ENCODE results near the gene MBNL2. TPM values are rescaled to one million over a fixed set of nuclear protein-coding genes. Genes with fewer than 3 reads are reported as not detected.

Gene MBNL2
- total and polyA plus RNA-seq, 10 of the 15 experiments (the other 5 are each of a cell fraction or from before 2014, with no cell fraction given), result 1.6 to 9.7 (median 6.7) TPM

DNA sequence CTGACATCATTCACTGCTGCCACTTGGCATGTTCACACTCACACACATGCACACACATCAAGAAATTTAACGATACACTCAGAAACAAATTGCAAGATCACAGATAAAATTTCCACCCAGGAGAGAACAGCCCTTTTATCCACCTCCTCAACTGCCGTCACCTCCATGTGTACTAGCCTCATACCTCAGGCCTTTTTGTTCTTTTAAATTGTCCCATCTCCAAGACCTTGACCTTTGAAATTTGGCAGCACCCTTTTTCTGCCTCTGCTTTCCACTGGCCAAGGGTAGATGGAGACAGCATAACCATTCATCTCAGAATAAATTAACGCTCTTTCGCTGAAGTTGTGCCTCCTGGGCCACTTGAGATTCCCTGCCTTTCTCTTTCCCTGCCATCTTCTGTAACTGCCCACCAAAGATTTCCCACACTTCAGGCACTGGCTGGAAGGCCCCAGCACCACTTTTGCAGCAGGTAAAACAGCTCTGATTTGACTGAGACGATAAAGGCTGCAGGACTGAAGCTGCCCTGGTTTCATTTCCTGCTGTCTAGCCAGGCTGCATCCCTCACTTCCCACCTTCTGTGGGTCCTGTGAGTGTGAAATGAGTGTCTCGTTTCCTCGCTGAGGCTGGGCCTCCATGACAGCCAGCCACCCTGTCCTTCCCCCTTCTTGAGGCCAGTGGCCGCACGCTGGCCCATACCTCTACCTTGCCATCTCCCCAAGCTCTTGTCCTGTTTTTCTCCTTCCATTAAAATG lies 39.3 kb downstream of the MBNL2 start:
- no peak overlapping the region for H2AFZ ChIP-seq (ENCODE audit: control insufficient read depth, low read depth, low read length)
- no peak overlapping the region for H3K9ac ChIP-seq (ENCODE audit: control insufficient read depth, insufficient read depth, low read length)
- no peaks in the 10 kb centered on the region for H3K27me3 ChIP-seq (replicated peaks in 1 of 2; ENCODE audit: control insufficient read depth in 2 of 2, insufficient read depth in 2 of 2, low read length in 1 of 2)
- ChIA-PET RAD21 (ENCODE audit: unreplicated experiment) (no interaction called here), POLR2A (interaction anchor here (1.0 kb wide), 1 partner anchor 35 kb away, joined by 3 read pairs; no protein-coding TSS in a partner anchor), CTCF (interaction anchor here (1.4 kb wide), 1 partner anchor 39 kb away, joined by 5 read pairs; the partner anchor contains the start of gene MBNL2), SMC1A (ENCODE audit: uncharacterized antibody, unreplicated experiment) (interaction anchor here (1.2 kb wide), 1 partner anchor 39 kb away, joined by 4 read pairs; the partner anchor contains the start of gene MBNL2)
- no peaks in the 10 kb centered on the region for H3K36me3 ChIP-seq (ENCODE audit: control insufficient read depth in 2 of 2, insufficient read depth in 2 of 2, low read length in 1 of 2)
- in situ Hi-C loops (cut with MboI), result no loop called here
- no peak overlapping the region for H3K27ac ChIP-seq (ENCODE audit: control insufficient read depth, insufficient read depth)
- FAIRE-seq (peak; percentile 7), ATAC-seq (peak; percentile 50), DNase-seq (ENCODE audit: low read depth, low spot score) (no peak)
- BruUV-seq (replicated peaks), result no TSS peak
- H3K4me2 ChIP-seq (ENCODE audit: control insufficient read depth, insufficient read depth), result peak overlapping the region; percentile 50; the same call in 1 of the 2 replicates
- intact Hi-C loops (cut with micrococcal nuclease; ENCODE audit: unreplicated experiment), result no loop called here
- no peaks in the 10 kb centered on the region for H3K9me3 ChIP-seq (replicated peaks; ENCODE audit: control insufficient read depth, insufficient read depth, low read length)
- 61% methylated on average over 9 of the region's 9 CpGs for WGBS (ENCODE audit: insufficient coverage, insufficient replicate concordance, low lambda C conversion rate, missing lambda C conversion rate)
- H3K4me3 ChIP-seq, result no peak overlapping the region
- peaks cover 24% of the 10 kb centered on the region for H3K4me1 ChIP-seq (ENCODE audit: control insufficient read depth, insufficient read depth, low read length)
- H3K79me2 ChIP-seq (ENCODE audit: control insufficient read depth, insufficient read depth, low read length), result peaks cover 2% of the 10 kb centered on the region; the same call in 1 of the 2 replicates
- peaks cover 5% of the 10 kb centered on the region; the same call in 1 of the 2 replicates for H4K20me1 ChIP-seq (ENCODE audit: control insufficient read depth, insufficient read depth)
- TF ChIP-seq CBX3 (IDR thresholded peaks at IDR 0.05; ENCODE audit: borderline replicate concordance, low read depth) (no peak), KLF5 (IDR thresholded peaks at IDR 0.05; ENCODE audit: partially characterized antibody) (no peak), BCL11A (IDR thresholded peaks at IDR 0.05; ENCODE audit: low read depth, low read length) (no peak), PAX8 (IDR thresholded peaks at IDR 0.05) (no peak), STAT1 (conservative IDR thresholded peaks at IDR 0.05) (no peak), RB1 (IDR thresholded peaks at IDR 0.05; ENCODE audit: borderline replicate concordance) (no peak), NR2C2 (IDR thresholded peaks at IDR 0.05; ENCODE audit: borderline replicate concordance, control insufficient read depth, insufficient read length, low read depth) (no peak), RUNX3 (IDR thresholded peaks at IDR 0.05; ENCODE audit: low read length) (peak; percentile 69), SMAD5 (IDR thresholded peaks at IDR 0.05; ENCODE audit: low read depth) (no peak), PAX5 (IDR thresholded peaks at IDR 0.05; ENCODE audit: borderline replicate concordance, low read depth, low read length) (no peak), ZNF274 (IDR thresholded peaks at IDR 0.05; ENCODE audit: insufficient read depth, insufficient read length) (no peak), NFYA (IDR thresholded peaks at IDR 0.05; ENCODE audit: borderline replicate concordance, low read depth, low read length) (no peak), BACH1 (IDR thresholded peaks at IDR 0.05; ENCODE audit: borderline replicate concordance) (no peak), PML (IDR thresholded peaks at IDR 0.05; ENCODE audit: low read length) (no peak)
- TF ChIP-seq, protein P1, sequence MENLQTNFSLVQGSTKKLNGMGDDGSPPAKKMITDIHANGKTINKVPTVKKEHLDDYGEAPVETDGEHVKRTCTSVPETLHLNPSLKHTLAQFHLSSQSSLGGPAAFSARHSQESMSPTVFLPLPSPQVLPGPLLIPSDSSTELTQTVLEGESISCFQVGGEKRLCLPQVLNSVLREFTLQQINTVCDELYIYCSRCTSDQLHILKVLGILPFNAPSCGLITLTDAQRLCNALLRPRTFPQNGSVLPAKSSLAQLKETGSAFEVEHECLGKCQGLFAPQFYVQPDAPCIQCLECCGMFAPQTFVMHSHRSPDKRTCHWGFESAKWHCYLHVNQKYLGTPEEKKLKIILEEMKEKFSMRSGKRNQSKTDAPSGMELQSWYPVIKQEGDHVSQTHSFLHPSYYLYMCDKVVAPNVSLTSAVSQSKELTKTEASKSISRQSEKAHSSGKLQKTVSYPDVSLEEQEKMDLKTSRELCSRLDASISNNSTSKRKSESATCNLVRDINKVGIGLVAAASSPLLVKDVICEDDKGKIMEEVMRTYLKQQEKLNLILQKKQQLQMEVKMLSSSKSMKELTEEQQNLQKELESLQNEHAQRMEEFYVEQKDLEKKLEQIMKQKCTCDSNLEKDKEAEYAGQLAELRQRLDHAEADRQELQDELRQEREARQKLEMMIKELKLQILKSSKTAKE (IDR thresholded peaks at IDR 0.05; ENCODE audit: low read depth, poor library complexity, severe bottlenecking), result no peak
- TF ChIP-seq, protein P2, sequence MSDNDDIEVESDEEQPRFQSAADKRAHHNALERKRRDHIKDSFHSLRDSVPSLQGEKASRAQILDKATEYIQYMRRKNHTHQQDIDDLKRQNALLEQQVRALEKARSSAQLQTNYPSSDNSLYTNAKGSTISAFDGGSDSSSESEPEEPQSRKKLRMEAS (IDR thresholded peaks at IDR 0.05; ENCODE audit: low read depth, low read length), result no peak
- TF ChIP-seq, protein P3, sequence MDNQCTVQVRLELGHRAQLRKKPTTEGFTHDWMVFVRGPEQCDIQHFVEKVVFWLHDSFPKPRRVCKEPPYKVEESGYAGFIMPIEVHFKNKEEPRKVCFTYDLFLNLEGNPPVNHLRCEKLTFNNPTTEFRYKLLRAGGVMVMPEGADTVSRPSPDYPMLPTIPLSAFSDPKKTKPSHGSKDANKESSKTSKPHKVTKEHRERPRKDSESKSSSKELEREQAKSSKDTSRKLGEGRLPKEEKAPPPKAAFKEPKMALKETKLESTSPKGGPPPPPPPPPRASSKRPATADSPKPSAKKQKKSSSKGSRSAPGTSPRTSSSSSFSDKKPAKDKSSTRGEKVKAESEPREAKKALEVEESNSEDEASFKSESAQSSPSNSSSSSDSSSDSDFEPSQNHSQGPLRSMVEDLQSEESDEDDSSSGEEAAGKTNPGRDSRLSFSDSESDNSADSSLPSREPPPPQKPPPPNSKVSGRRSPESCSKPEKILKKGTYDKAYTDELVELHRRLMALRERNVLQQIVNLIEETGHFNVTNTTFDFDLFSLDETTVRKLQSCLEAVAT (IDR thresholded peaks at IDR 0.05), result no peak
- TF ChIP-seq, protein P4, sequence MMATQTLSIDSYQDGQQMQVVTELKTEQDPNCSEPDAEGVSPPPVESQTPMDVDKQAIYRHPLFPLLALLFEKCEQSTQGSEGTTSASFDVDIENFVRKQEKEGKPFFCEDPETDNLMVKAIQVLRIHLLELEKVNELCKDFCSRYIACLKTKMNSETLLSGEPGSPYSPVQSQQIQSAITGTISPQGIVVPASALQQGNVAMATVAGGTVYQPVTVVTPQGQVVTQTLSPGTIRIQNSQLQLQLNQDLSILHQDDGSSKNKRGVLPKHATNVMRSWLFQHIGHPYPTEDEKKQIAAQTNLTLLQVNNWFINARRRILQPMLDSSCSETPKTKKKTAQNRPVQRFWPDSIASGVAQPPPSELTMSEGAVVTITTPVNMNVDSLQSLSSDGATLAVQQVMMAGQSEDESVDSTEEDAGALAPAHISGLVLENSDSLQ (IDR thresholded peaks at IDR 0.05), result no peak
- TF ChIP-seq, protein P5, sequence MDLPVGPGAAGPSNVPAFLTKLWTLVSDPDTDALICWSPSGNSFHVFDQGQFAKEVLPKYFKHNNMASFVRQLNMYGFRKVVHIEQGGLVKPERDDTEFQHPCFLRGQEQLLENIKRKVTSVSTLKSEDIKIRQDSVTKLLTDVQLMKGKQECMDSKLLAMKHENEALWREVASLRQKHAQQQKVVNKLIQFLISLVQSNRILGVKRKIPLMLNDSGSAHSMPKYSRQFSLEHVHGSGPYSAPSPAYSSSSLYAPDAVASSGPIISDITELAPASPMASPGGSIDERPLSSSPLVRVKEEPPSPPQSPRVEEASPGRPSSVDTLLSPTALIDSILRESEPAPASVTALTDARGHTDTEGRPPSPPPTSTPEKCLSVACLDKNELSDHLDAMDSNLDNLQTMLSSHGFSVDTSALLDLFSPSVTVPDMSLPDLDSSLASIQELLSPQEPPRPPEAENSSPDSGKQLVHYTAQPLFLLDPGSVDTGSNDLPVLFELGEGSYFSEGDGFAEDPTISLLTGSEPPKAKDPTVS (IDR thresholded peaks at IDR 0.05; ENCODE audit: low read depth, low read length), result no peak

Measured in GM12878 (cell line).